HCT116 (cell line): ENCODE measurements around the gene PSMA7. TPM values are rescaled to one million over a fixed set of nuclear protein-coding genes. Genes with fewer than 3 reads are reported as not detected.

ENCODE experiments used
- ATAC-seq: fragments of 200-7000 bp; cut with Tn5 transposase; 2 replicates; pipeline ENCODE4 v1.9.1; 2020; ENCODE audit warnings: mild to moderate bottlenecking, moderate library complexity
- BruUV-seq: library from RNA; stranded (reverse); fragments of 400-500 nt; replicated peaks from 2 replicates; lab custom pipeline; 2021; lab: Mats Ljungman, UMichigan
- CTCF ChIA-PET: fragments of 300-600 bp; sonication (Branson Sonifier 250); formaldehyde crosslinking; loops from one replicate; lab custom pipeline; 2021; ENCODE audit warnings: antibody characterized with exemption; lab: Charles Lee
- POLR2A ChIA-PET: fragments of 300-600, 350-600 bp; sonication (Branson Sonifier 250); formaldehyde crosslinking; loops from one replicate; lab custom pipeline; 2021; ENCODE audit warnings: antibody characterized with exemption; lab: Charles Lee
- RAD21 ChIA-PET, 2 experiments: fragments of 300-600 bp; sonication (Branson Sonifier 250); formaldehyde crosslinking; loops; one replicate each; lab custom pipeline; 2023; ENCODE audit warnings: low total read pairs in 2 of 2; ENCODE audit not compliant: uncharacterized antibody in 2 of 2, unreplicated experiment in 2 of 2, low non-redundant PET in 1 of 2; lab: Charles Lee
- DNase-seq: peaks from one replicate; pipeline ENCODE4 v3.0.0-alpha.2; 2010; ENCODE audit warnings: low read depth, low spot score
- H2AFZ ChIP-seq: fragments of 200-600 bp; shearing (Covaris generic), sonication (generic); 2 replicates; pipeline ENCODE4 v1.6.1; 2017; ENCODE audit warnings: low read depth, mixed run types, mixed read lengths, antibody characterized with exemption, low read length; ENCODE audit not compliant: poor library complexity, severe bottlenecking
- H3K27ac ChIP-seq: 2 replicates; pipeline ENCODE4 v1.5.1; 2012; ENCODE audit warnings: low read depth, low read length
- H3K27me3 ChIP-seq: fragments of 200-600 bp; sonication (generic); 2 replicates; pipeline ENCODE4 v1.6.1; 2016; ENCODE audit warnings: mixed run types, low read length, mixed read lengths; ENCODE audit not compliant: insufficient read depth
- H3K36me3 ChIP-seq, 2 experiments: fragments of 200-500 bp in 1 of 2; fragments of 200-600 bp in 1 of 2; sonication (Bioruptor generic) in 1 of 2; sonication (generic) in 1 of 2; 2 replicates each; pipeline versions ENCODE4 v1.5.1 to v1.6.1; 2014 to 2016; ENCODE audit warnings: low read length in 2 of 2, inconsistent platforms in 1 of 2, mixed read lengths in 1 of 2, mixed run types in 1 of 2; ENCODE audit not compliant: insufficient read depth in 2 of 2, control insufficient read depth in 1 of 2
- H3K4me1 ChIP-seq, 2 experiments: fragments of 200-600 bp in 1 of 2; sonication (generic) in 1 of 2; 2 replicates each; pipeline versions ENCODE4 v1.5.1 to v1.6.1; 2012 to 2017; ENCODE audit warnings: low read length in 2 of 2, inconsistent platforms in 1 of 2, mild to moderate bottlenecking in 1 of 2, mixed read lengths in 1 of 2, mixed run types in 1 of 2, moderate library complexity in 1 of 2; ENCODE audit not compliant: insufficient read depth in 2 of 2, control insufficient read depth in 1 of 2
- H3K4me2 ChIP-seq: fragments of 200-600 bp; sonication (generic); 2 replicates; pipeline ENCODE4 v1.6.1; 2017; ENCODE audit warnings: mixed run types, low read length, mixed read lengths
- H3K4me3 ChIP-seq, 2 experiments: fragments of 200-600 bp in 1 of 2; sonication (generic) in 1 of 2; replicated peaks in 1 of 2; 2 replicates each; pipeline ENCODE4 v1.5.1; 2011 to 2016; ENCODE audit warnings: low read length in 2 of 2, control low read depth in 1 of 2, low read depth in 1 of 2, mild to moderate bottlenecking in 1 of 2, mixed read lengths in 1 of 2, mixed run types in 1 of 2
- H3K79me2 ChIP-seq: fragments of 200-600 bp; sonication (generic); 2 replicates; pipeline ENCODE4 v1.6.1; 2017; ENCODE audit warnings: mild to moderate bottlenecking, mixed run types, low read length, moderate library complexity, mixed read lengths; ENCODE audit not compliant: insufficient read depth
- H3K9ac ChIP-seq: fragments of 200-600 bp; sonication (generic); 2 replicates; pipeline ENCODE4 v1.6.1; 2016; ENCODE audit warnings: low read length, mixed read lengths
- H3K9me2 ChIP-seq: fragments of 200-600 bp; sonication (generic), shearing (Covaris generic); 2 replicates; pipeline ENCODE4 v1.6.1; 2017; ENCODE audit warnings: mixed run types, mild to moderate bottlenecking, moderate library complexity; ENCODE audit not compliant: insufficient read depth
- H3K9me3 ChIP-seq, 2 experiments: fragments of 200-500 bp in 1 of 2; fragments of 200-600 bp in 1 of 2; sonication (Bioruptor generic) in 1 of 2; sonication (generic) in 1 of 2; 2 replicates each; pipeline ENCODE4 v1.6.1; 2014 to 2017; ENCODE audit warnings: low read length in 2 of 2, mixed read lengths in 2 of 2, inconsistent platforms in 1 of 2, low read depth in 1 of 2, mild to moderate bottlenecking in 1 of 2, mixed run types in 1 of 2, moderate library complexity in 1 of 2; ENCODE audit not compliant: control insufficient read depth in 1 of 2, insufficient read depth in 1 of 2
- H4K20me1 ChIP-seq: fragments of 200-600 bp; sonication (generic), shearing (Covaris generic); 2 replicates; pipeline ENCODE4 v1.6.1; 2017; ENCODE audit warnings: mixed run types, mild to moderate bottlenecking, moderate library complexity; ENCODE audit not compliant: insufficient read depth
- ATF3 ChIP-seq: IDR thresholded peaks from 2 replicates; pipeline ENCODE4 v1.6.1; 2012
- CBX3 ChIP-seq: IDR thresholded peaks from 2 replicates; pipeline ENCODE4 v1.6.1; 2012; ENCODE audit warnings: low read depth
- CEBPB ChIP-seq: IDR thresholded peaks from 2 replicates; pipeline ENCODE4 v1.6.1; 2012; ENCODE audit warnings: low read depth
- CTCF ChIP-seq, 3 experiments: fragments of 200-600 bp in 1 of 3; sonication (generic) in 1 of 3; IDR thresholded peaks in 2 of 3; conservative IDR thresholded peaks in 1 of 3; 2 replicates each; pipeline ENCODE4 v1.5.1; 2012 to 2017; ENCODE audit warnings: low read depth in 2 of 3, low read length in 2 of 3, antibody characterized with exemption in 1 of 3, borderline replicate concordance in 1 of 3, control low read depth in 1 of 3, mild to moderate bottlenecking in 1 of 3, mixed read lengths in 1 of 3, mixed run types in 1 of 3, moderate library complexity in 1 of 3; ENCODE audit not compliant: insufficient read depth in 1 of 3
- EGR1 ChIP-seq: IDR thresholded peaks from 2 replicates; pipeline ENCODE4 v1.6.1; 2012; ENCODE audit warnings: low read depth
- ELF1 ChIP-seq: IDR thresholded peaks from 2 replicates; pipeline ENCODE4 v1.6.1; 2012; ENCODE audit warnings: low read depth, borderline replicate concordance
- EZH2phosphoT487 ChIP-seq: fragments of 200-600 bp; IDR thresholded peaks from 2 replicates; pipeline ENCODE4 v1.6.1; 2018; ENCODE audit warnings: antibody characterized with exemption, borderline replicate concordance
- FOSL1 ChIP-seq: IDR thresholded peaks from 2 replicates; pipeline ENCODE4 v1.6.1; 2012; ENCODE audit warnings: low read depth
- JUND ChIP-seq: IDR thresholded peaks from 2 replicates; pipeline ENCODE4 v1.6.1; 2012
- MAX ChIP-seq: IDR thresholded peaks from 2 replicates; pipeline ENCODE4 v1.6.1; 2012
- POLR2A ChIP-seq: IDR thresholded peaks from 2 replicates; pipeline ENCODE4 v1.7.0; 2011; ENCODE audit warnings: borderline replicate concordance; ENCODE audit not compliant: insufficient read depth, insufficient read length; ENCODE audit errors: extremely low read depth
- POLR2AphosphoS5 ChIP-seq: IDR thresholded peaks from 2 replicates; pipeline ENCODE4 v1.6.1; 2011; ENCODE audit warnings: mild to moderate bottlenecking, low read depth, low read length, moderate library complexity
- RAD21 ChIP-seq: IDR thresholded peaks from 2 replicates; pipeline ENCODE4 v1.6.1; 2012; ENCODE audit warnings: low read depth, mild to moderate bottlenecking
- SIN3A ChIP-seq: IDR thresholded peaks from 2 replicates; pipeline ENCODE4 v1.6.1; 2012; ENCODE audit warnings: low read depth
- SP1 ChIP-seq: IDR thresholded peaks from 2 replicates; pipeline ENCODE4 v1.6.1; 2012; ENCODE audit warnings: low read depth
- SRF ChIP-seq: IDR thresholded peaks from 2 replicates; pipeline ENCODE4 v1.6.1; 2012; ENCODE audit warnings: low read depth
- TCF7L2 ChIP-seq: IDR thresholded peaks from 2 replicates; pipeline ENCODE4 v1.7.0; 2011; ENCODE audit warnings: borderline replicate concordance, inconsistent platforms; ENCODE audit not compliant: insufficient read depth, insufficient read length; ENCODE audit errors: extremely low read depth
- YY1 ChIP-seq: IDR thresholded peaks from 2 replicates; pipeline ENCODE4 v1.6.1; 2011; ENCODE audit warnings: low read length, low read depth, moderate library complexity, mild to moderate bottlenecking; ENCODE audit not compliant: insufficient replicate concordance; ENCODE audit errors: extremely low read depth
- intact Hi-C: fragments of 100-400 bp; cut with micrococcal nuclease; formaldehyde crosslinking; loops from 2 replicates; pipeline ENCODE4 v1.10.0; 2022
- total RNA-seq: library from RNA; stranded (reverse); gene quantifications from one replicate; pipeline ENCODE4 v1.2.1, GENCODE V29; 2021; ENCODE audit not compliant: unreplicated experiment
- TF ChIP-seq, protein P1 (sequence below): IDR thresholded peaks from 2 replicates; pipeline ENCODE4 v1.6.1; 2012; ENCODE audit warnings: low read depth

The PSMA7 gene
- total RNA-seq, 1 experiment from 2014 or later = 364 TPM

DNA sequence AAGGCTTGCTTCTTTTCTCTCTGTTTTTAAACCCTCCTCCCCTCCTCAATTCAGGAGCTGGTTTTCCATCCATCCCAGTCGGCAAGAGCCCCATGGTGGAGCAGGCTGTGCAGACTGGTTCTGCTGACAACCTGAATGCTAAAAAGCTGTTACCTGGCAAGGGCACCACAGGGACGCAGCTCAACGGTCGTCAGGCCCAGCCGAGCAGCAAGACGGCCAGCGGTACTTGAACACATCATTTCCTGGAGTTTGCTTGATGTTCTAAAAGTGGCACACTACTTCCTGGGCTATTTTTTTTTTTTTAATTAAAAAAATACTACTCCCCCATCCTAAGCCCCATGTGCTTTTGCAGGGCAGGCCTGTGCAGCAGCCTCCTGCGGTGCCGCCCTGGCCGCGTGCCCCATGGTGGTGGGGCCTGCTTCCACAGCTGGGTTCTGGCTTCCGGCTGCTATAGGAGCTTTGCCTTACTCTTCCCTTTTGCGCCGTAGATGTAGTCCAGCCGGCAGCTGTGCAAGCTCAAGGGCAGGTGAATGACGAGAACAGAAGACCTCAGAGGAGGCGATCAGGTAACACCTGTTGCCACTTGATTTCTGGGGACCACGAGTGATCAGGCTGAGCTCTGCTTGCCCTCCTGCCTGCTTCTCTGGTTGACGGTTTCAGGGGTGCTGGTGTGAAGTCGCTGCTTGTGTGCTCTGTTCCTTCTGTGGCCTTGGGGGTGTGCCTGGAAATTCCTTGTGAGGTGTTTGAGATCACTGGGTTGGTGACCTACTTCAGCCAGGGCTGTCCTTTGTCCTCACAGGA, 13.3 kb downstream of the PSMA7 start:
- CTCF ChIA-PET = interaction anchor here (1.1 kb wide), 1 partner anchor 119 kb away, joined by 3 read pairs; no protein-coding TSS in a partner anchor
- RAD21 ChIA-PET = no interaction called here
- POLR2A ChIA-PET = no interaction called here

More for the DNA sequence above, 13.3 kb downstream of the PSMA7 start:
- no peak for ATAC-seq
- H2AFZ ChIP-seq = no peak overlapping the region
- TF ChIP-seq ELF1 (no peak), TCF7L2 (no peak), FOSL1 (no peak), RAD21 (no peak), CEBPB (no peak), POLR2AphosphoS5 (no peak), SRF (no peak), YY1 (no peak), EZH2phosphoT487 (no peak), POLR2A (no peak), SIN3A (no peak), ATF3 (no peak), SP1 (no peak), EGR1 (no peak), JUND (no peak), MAX (no peak), CTCF (IDR thresholded peaks at IDR 0.05 in 2 of 3, conservative IDR thresholded peaks at IDR 0.05 in 1 of 3; ENCODE audit: borderline replicate concordance in 1 of 3, insufficient read depth in 1 of 3, low read depth in 2 of 3, low read length in 2 of 3) (no peak), CBX3 (no peak)
- TF ChIP-seq, protein P1, sequence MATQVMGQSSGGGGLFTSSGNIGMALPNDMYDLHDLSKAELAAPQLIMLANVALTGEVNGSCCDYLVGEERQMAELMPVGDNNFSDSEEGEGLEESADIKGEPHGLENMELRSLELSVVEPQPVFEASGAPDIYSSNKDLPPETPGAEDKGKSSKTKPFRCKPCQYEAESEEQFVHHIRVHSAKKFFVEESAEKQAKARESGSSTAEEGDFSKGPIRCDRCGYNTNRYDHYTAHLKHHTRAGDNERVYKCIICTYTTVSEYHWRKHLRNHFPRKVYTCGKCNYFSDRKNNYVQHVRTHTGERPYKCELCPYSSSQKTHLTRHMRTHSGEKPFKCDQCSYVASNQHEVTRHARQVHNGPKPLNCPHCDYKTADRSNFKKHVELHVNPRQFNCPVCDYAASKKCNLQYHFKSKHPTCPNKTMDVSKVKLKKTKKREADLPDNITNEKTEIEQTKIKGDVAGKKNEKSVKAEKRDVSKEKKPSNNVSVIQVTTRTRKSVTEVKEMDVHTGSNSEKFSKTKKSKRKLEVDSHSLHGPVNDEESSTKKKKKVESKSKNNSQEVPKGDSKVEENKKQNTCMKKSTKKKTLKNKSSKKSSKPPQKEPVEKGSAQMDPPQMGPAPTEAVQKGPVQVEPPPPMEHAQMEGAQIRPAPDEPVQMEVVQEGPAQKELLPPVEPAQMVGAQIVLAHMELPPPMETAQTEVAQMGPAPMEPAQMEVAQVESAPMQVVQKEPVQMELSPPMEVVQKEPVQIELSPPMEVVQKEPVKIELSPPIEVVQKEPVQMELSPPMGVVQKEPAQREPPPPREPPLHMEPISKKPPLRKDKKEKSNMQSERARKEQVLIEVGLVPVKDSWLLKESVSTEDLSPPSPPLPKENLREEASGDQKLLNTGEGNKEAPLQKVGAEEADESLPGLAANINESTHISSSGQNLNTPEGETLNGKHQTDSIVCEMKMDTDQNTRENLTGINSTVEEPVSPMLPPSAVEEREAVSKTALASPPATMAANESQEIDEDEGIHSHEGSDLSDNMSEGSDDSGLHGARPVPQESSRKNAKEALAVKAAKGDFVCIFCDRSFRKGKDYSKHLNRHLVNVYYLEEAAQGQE = no peak
- TF ChIP-seq, all 23 proteins: peak for 0
- Histone ChIP-seq H4K20me1 (no peaks in the 10 kb centered on the region), H3K4me2 (no peak overlapping the region), H3K27ac (no peak overlapping the region), H3K4me1 (no peaks in the 10 kb centered on the region), H3K27me3 (no peaks in the 10 kb centered on the region), H3K9me3 (no peaks in the 10 kb centered on the region), H3K4me3 (no peak overlapping the region), H3K9ac (no peak overlapping the region), H3K79me2 (peaks cover 12% of the 10 kb centered on the region; the same call in 1 of the 2 replicates), H3K36me3 (peaks cover 54 to 58% of the 10 kb centered on the region in 2 experiments), H3K9me2 (no peaks in the 10 kb centered on the region)
- DNase-seq = no peak
- no TSS peak for BruUV-seq
- intact Hi-C loops = no loop called here
